HG03432 (cell line): ENCODE results near the gene TAB3.

ENCODE experiments used
- ATAC-seq: cut with Tn5 transposase; IDR thresholded peaks from one replicate; pipeline ENCODE4 v1.9.1; 2021; ENCODE audit warnings: mild to moderate bottlenecking, moderate library complexity; ENCODE audit not compliant: unreplicated experiment

Gene TAB3

DNA sequence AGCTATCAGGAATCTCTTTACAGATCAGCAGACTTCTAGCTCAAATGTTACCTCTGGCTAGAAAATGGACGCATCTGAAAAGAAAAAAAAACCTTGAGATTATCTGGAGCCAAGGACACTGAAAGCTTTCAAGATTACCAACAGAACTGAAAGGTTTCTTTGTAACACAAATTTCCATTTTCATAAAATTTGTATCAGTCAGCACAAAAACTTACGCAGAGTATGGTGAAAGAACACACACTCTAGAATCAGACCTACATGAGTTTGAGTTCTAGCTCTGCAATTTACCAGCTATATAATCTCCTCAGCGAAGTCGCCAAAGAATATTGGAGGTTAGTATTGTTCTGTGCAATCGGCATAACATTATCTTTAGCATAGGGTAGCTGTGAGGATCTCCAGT lies 1.8 kb downstream of the TAB3 start:
- ATAC-seq, result no peak

DNA sequence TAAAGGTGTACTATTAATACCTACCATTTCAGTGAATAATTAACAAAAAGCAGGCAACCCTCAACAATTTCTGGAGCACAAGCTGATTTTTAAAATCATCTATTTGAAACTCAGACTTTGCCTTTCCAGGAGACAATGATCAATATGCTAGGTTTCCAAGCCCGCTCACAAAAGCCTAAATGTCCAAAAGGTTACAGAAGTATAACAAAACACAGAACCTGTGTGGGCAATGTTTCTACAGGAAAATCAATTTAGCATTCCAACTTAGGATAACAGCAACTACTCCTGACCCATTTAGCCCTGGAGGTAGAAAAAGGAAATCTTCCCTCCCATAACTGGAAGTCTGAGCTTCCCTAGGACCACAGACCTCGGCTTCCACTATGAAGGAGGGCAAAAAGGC lies 3.9 kb downstream of the TAB3 start:
- no peak for ATAC-seq

DNA sequence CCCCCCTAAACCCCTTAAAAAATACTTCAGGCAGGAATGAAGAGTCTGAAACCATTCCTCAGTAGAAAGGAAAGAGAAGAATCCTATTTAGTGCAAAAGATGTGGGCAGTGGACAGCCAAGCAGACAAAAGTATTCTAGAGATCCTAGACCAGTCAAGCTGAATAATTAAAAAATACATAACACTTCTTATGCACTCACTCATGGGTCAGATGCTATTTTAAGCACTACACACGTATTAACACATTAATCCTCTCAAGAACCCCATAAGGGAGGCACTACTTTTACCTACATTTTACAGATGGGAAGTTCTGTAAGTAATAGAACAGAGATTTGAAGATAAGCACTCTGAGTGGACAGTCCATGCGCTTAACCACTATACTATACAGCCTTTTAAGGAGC lies 5.9 kb downstream of the TAB3 start:
- no peak for ATAC-seq

DNA sequence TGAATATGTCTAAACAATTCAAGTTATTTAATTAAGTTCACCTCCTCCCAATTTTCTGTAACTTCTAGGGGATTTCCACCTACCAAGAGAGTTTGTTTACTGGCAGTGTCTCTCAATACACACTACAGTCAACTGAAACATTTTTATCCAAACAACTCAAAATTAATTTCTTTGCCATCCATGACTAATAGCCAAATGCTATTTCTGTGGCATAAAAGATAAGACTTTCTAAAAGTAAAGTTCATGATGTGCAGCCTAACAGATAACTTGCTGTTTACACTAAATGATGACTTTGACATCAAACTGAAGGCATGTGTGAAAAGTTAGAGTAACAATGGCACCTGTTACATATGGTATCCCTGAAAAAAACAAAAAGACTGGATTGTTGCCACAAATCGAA lies 7.3 kb downstream of the TAB3 start:
- no peak for ATAC-seq

DNA sequence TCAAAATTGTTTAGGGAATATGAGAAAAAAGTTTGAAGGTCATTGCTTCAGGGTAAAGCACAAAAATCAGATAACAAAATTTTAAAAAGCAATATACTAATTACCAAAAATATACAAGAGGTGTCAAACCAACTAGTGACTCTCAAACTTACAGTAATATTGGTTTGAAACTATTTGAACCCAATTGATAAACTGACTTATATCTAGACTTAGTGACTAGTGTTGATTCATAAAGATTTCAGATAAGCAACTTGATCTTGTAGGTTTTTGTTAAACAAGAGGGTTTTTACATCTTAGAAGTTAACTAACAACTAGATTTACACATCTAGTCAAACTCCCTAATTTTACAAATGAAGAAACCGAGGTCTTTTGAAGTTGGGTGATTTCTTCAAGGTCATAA lies 7.7 kb downstream of the TAB3 start:
- ATAC-seq, result no peak

DNA sequence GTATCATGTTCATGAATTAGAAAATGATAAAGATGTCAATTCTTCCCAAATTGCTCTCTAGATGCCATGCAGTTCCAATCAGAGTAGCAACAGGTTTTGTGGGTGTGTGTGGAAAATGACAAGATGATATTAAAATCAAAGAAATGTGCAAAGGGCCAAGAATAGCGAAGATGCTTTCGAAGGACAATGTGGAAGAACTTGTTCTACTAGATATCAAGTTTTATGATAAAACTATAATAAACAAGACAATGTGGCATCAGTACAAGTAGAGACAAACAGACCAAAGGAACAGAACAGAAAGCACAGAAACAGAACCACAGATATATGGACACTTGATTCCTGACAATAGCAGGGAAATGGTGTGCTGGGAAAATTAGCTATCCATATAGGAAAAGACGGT lies 9.0 kb downstream of the TAB3 start:
- no peak for ATAC-seq

DNA sequence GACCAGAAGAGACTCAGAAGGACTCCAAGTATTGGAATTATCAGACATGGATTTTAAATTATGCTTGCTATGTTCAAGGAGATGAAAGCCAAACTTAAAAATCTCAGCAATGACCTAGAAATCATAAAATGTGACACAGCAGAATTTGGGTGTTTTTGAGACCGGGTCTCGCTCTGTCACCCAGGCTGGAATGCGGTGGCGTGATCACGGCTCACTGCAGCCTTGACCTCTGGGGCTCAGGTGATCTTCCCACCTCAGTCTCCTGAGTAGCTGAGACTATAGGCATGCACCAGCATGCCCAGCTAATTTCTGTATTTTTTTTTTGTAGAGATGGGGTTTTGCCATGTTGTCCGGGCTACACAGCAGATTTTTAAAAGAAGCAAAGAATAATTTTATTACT lies 12.7 kb downstream of the TAB3 start:
- no peak for ATAC-seq

DNA sequence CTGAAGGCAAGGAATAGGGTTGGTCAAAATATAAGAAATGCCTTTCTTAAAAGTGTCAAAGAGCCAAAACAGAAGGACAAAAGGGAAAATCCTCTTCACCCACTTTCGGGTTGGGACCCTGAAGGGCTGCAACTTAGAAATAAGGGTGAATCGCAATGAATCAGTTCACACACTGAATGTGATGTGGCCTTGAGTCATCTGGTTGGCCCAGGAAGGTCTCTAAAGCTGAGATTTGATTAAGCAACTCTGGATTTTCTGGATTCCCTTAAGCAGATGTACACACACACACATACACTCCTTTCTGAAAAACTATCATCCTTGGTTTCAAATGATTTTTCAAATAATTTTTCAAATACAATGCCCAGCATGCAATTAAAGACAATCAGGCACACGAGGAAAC lies 13.1 kb downstream of the TAB3 start:
- no peak for ATAC-seq

DNA sequence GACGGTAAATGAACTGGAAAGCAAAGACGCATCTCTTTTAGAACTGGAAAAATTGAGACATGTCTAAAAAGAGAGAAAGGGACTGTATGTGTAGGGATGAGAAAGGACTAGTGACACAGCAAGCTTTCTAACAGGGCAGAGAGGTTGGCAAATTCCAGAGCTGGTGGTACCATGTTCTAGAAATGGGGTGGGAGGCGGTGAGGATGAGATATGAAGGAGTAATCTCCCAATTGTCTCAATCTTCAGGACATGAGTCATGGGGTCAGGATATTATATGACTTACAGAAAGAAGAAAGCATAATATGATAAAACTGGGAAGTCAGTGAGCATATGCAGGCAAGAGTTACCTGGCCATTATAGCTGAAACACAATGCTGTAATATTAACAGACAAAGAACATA lies 14.2 kb downstream of the TAB3 start:
- no peak for ATAC-seq

DNA sequence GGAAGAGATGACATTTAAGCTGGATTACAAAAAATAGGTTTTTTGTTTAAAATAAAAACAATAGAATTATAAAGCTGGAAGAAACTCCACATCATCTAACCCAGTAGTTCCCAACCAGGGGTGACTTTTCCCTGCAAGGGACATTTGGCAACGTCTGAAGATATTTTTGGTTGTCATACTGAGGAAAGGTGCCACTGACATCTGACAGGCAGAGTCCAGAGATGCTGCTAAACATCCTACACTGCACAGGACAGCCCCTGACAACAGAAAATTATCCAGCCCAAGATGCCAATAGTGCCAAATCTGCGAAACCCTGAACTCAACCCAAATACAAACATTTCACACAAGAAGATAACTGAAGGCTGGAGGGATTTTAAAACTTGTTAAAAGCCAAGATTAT lies 18.5 kb downstream of the TAB3 start:
- no peak for ATAC-seq

DNA sequence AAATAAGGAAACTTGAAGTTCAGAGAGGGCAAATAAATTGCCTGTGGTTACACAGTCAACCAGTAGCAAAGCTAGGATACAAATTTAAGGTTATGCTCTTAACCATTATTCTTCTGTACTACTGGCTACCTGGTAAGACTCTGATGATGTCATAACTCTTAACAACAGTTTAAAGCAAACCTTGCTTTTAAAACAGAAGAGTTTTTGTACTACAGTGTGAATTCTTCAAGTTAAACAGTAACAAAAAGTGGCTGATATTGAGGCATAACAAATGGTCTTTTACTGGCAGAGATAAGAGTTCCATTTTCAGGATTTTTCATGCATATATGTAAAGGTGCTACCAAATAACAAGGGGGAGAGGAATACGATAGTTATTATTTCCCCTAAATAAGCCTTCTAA lies 23.4 kb downstream of the TAB3 start:
- ATAC-seq, result no peak

DNA sequence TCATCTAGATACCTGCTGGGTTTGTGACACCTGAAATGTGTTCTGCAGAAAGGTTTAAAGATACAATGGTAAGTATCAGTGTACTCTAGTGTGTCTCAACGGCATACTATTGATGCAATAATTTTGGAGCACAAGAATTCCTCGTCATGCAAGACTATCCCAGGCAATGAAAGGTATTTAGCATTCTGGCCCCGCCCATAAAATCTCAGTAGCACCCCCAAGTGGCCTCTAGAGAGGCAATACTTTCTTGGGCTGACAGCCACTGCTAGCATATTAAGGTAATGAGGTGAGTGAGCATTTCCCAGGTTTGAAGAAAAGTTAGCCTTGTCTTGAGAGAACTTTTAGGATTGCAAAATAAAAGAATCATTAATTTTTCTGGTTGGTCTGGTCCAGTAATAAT lies 24.0 kb downstream of the TAB3 start:
- ATAC-seq, result no peak

DNA sequence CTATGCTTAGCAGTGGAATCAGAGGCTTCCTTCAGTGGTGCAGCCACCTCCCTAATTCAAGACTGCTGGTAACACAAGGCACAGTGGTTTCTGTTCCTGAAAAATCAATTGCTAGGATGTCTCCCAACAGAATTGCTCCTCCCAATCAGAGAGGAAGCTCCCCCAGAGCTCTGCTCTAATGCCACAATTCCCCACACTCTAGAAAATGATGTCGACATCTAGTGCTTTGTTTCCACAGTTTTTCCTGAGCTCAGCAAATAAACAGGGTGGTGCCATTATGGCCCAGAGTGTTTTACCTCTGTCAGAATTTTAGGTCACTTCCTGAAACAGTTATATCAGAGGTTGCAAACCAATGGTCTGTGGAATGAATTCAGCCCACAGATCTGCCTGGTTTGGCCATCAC lies 24.7 kb downstream of the TAB3 start:
- peak; percentile 40 for ATAC-seq

DNA sequence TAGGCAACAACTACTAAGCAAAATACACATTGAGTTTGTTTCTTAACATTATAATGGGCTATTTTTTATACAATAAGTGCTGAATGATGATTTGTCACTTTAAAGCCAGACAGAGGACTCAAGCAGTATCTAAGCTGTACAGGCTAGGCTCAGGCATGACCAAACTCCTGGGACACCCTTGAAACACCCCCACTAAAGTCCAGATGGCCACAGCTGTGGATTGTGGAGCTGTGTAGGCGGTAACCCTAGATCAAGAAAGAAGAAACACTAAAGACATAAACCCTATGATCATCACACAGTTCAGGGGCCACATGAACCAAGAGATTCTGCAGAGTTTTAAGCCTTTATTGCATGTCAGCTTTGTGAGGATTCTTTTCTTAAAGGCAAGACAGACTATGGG lies 25.1 kb downstream of the TAB3 start:
- ATAC-seq, result peak; percentile 42

DNA sequence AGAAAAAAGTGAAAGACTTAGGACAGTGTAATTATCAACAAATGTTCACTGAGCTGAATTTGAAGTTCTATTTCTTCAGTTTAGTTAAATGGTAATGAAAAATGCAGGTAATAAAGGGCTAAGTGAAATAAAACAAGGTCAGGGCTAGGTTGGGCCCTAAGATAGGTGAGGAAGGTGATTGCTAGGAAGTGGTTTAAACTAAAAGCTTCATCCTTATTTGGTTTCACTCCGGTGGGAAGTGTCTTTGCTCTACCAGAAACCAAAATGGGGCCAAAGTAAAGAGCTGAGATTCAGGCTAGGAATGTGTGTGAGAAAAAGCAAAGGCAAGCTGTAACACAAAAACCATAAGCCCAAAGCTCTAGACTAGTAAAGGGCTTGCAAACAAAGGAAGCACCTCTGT lies 31.0 kb downstream of the TAB3 start:
- ATAC-seq, result no peak

DNA sequence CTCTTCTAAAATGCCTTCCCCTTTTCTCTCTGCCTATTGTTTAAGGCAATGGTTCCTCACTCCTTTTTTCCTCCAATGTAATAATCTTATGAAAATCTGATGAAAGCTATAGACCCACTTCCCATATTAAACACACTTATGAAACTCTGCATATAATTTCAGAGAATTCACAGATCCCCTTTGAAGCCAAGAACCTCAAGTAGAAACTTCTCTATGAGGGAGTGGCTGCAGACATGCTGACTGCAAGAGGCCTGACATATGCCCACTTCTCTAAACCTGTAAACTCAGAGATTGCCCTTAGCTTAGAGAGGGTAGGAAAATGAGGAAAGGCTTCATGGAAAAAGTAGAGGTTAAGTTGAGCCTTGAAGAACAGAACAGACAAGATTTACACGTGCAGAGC lies 37.6 kb downstream of the TAB3 start:
- no peak for ATAC-seq

DNA sequence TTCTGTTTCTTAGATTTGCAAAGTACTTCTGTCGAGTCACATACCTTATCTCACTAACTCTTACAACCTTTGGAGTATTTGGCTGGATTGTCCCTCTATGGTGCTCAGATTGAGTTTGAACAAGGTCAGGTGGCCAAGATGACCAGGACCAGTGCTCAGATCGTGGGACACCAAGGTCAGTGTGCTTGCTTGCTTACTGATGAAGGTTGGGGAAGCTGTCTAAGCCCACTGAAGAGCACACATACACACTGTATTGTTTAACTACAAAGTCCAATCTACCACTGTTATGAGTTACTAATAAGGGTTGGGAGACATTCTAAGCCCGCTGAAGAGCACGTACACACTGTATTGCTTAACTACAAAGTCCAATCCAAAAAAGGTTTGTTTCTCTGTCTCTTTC lies 53.7 kb downstream of the TAB3 start:
- no peak for ATAC-seq

DNA sequence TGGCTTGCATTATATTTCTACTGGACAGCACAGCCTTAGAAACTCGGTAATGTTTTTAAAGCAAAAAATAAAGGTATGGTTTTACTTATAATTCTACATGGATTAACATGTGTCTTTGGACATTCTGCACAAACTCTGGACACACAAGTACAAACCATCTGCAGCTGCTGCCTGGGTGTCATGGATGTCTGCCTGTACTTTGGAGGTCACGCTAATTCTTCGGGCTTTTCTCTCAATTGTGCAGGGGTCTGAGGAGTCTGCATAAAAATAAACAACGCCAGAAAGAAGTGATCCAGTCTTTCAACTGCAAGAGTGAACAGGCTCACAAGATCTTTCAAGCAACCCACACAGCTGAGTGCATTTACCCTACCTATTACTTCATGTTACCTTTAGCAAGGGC lies 55.2 kb downstream of the TAB3 start:
- ATAC-seq, result no peak

DNA sequence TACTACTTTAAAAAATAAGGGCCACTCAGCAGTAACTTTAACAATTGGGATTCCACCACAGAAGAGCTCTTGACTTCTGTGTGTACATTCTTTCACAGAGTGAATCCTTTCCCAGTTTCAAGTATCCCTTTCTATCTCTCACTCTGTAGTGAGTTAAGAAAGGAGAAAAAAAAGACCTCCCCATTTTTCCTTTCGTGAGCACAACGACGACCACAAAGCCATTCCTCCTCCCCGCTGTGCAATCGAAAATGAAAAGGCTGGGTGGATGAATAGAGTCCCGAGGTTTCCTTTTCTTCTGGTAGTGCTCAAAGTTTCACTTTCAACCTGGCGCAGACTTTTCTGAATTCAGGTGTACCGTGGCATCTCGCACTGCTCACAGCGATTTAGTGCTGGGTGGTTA lies 58.0 kb downstream of the TAB3 start:
- peak; percentile 97 for ATAC-seq

DNA sequence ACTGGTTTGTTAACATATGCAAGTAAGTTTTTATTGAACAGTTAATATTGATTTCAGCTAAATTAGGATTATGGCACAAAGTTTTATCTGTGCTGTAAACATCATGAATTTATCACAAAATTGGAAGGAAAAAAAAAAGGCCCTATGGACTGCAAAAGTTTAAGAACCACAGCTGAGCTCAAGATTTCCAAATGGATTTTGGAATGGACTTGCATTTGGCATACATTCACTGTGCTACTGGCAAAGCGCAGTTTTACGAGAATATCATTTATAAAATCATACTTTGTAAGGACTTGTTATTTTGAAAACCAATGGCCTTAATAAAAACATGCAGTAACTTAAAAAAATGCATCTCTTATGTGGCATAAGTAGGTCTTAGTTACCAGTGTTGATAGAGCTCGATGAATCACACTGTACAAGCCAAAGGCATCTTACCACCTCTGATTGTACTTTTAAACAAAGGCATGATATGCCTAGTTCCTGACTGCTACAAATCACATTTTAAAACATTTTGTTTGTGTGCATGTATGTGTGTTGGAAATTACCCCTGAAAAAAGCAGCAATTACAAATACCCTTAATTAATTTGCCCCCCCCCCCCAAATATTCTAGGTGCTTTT lies 58.6 kb downstream of the TAB3 start:
- ATAC-seq, result no peak

DNA sequence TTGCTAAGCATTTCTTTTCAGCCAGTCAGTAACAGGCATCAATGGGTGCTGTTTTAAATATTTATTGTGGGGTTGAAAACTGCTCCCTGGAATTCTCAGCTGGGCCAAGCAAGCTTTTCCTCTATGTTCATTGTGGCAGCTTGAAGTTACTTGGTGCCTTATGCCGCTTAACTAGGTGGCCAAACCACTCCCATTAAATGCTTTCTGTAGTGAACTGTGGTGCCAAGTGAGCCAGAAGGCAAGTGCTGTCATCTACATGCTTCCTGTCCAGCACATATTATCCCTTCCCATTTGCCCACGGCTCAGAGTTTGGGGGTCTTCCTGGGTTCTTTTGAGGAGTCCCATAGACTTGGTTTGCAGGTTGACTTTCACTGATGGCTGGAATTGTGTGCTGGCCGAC lies 64.8 kb downstream of the TAB3 start:
- ATAC-seq, result no peak

DNA sequence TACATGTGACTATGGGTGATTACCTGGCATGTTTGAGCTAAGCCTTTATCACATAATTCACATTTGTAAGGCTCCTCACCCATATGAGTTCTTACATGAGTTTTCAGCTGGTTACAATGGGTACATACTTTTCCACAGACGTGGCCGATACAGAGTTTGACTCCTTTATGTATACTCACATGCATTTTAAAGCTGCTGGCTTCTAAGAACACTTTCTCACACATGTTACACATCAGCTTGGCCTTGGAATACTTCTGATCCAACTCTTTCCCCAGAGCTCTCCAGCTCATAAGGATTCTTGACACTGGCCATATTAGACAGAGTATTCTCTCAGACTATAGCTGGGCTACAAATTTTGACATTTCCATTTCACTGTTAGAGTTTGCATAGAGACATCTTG lies 66.3 kb downstream of the TAB3 start:
- ATAC-seq, result no peak

DNA sequence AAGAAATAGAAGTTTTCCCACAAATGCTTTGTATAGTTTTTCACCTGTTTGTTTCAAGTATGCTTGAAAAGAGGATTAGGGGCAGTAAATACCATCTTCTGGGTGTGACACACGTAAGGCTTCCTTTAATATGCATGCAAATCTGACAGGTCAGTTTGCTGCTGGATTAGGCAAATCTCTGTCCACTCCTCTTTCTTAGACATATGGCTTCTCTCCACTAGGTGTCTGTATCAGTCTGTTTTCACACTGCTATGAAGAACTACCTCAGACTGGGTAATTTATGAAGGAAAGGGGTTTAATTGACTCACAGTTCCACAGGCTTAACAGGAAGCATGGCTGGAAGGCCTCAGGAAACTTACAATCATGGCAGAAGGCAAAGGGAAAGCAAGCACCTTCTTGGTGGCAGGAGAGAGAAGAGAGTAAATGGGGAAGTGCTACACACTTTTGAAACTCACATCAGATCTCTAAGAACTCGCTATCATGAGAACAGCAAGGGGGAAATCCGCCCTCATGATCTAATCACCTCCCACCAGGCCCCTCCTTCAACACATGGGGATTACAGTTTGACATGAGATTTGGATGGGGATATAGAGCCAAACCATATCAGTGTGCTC lies 66.9 kb downstream of the TAB3 start:
- ATAC-seq, result peak; percentile 88
